PC-3 (cell line): ENCODE data around the gene PTTG2. TPM values are rescaled to one million over a fixed set of nuclear protein-coding genes. Genes with fewer than 3 reads are reported as not detected.

ENCODE experiments used
- ATAC-seq: fragments of 200-7000 bp; cut with Tn5 transposase; 2 replicates; pipeline ENCODE4 v1.9.1; 2020; ENCODE audit warnings: mild to moderate bottlenecking, moderate library complexity
- Bru-seq: library from RNA; stranded (reverse); fragments of 400-500 nt; gene quantifications from one replicate; lab custom pipeline; 2021; lab: Mats Ljungman, UMichigan
- BruChase-seq, 2 experiments: library from RNA; stranded (reverse); fragments of 400-500 nt; gene quantifications; one replicate each; lab custom pipeline; 2021; lab: Mats Ljungman, UMichigan
- BruUV-seq: library from RNA; stranded (reverse); fragments of 400-500 nt; replicated peaks from 2 replicates; lab custom pipeline; 2021; lab: Mats Ljungman, UMichigan
- CTCF ChIA-PET: fragments of 300-600 bp; sonication (Branson Sonifier 250); formaldehyde crosslinking; loops from one replicate; lab custom pipeline; 2022; ENCODE audit warnings: antibody characterized with exemption; lab: Charles Lee
- POLR2A ChIA-PET: fragments of 300-600 bp; sonication (Branson Sonifier 250); formaldehyde crosslinking; loops from one replicate; lab custom pipeline; 2022; ENCODE audit warnings: antibody characterized with exemption; ENCODE audit not compliant: unreplicated experiment; lab: Charles Lee
- DNase-seq: peaks from one replicate; pipeline ENCODE4 v3.0.0-alpha.2; 2015
- H2AFZ ChIP-seq: fragments of 300-600 bp; sonication (generic); 2 replicates; pipeline ENCODE4 v1.6.0; 2016; ENCODE audit warnings: antibody characterized with exemption, low read length
- H3F3A ChIP-seq: fragments of 300-600 bp; sonication (generic); one replicate; pipeline ENCODE4 v1.6.0; 2017; ENCODE audit warnings: antibody characterized with exemption, low read length, control low read depth, mild to moderate bottlenecking; ENCODE audit not compliant: unreplicated experiment
- H3K27ac ChIP-seq: fragments of 300-600 bp; sonication (generic); 2 replicates; pipeline ENCODE4 v1.5.1; 2016; ENCODE audit warnings: mild to moderate bottlenecking, low read length
- H3K27me3 ChIP-seq: fragments of 300-600 bp; sonication (generic); 2 replicates; pipeline ENCODE4 v1.6.1; 2016; ENCODE audit warnings: low read length, mixed read lengths
- H3K36me3 ChIP-seq: fragments of 300-600 bp; sonication (generic); 2 replicates; pipeline ENCODE4 v1.6.1; 2016; ENCODE audit warnings: low read depth, mixed run types, low read length, mixed read lengths
- H3K4me1 ChIP-seq: fragments of 300-600 bp; sonication (generic); 2 replicates; pipeline ENCODE4 v1.5.1; 2016; ENCODE audit warnings: low read length; ENCODE audit not compliant: insufficient read depth
- H3K4me2 ChIP-seq: fragments of 300-600 bp; sonication (generic); 2 replicates; pipeline ENCODE4 v1.6.0; 2016; ENCODE audit warnings: low read length
- H3K4me3 ChIP-seq: fragments of 300-600 bp; sonication (generic); 2 replicates; pipeline ENCODE4 v1.5.1; 2016; ENCODE audit warnings: mild to moderate bottlenecking, low read length, mixed read lengths
- H3K79me2 ChIP-seq: fragments of 300-600 bp; sonication (generic); 2 replicates; pipeline ENCODE4 v1.6.1; 2017; ENCODE audit warnings: low read length, mixed read lengths
- H3K9ac ChIP-seq: fragments of 300-600 bp; sonication (generic); 2 replicates; pipeline ENCODE4 v1.6.0; 2016; ENCODE audit warnings: mild to moderate bottlenecking, low read length
- H3K9me2 ChIP-seq: fragments of 300-600 bp; sonication (generic); replicated peaks from 2 replicates; pipeline ENCODE4 v1.6.1; 2016; ENCODE audit warnings: mixed run types, low read length, mixed read lengths
- H3K9me3 ChIP-seq: fragments of 300-600 bp; sonication (generic); 2 replicates; pipeline ENCODE4 v1.6.1; 2016; ENCODE audit warnings: low read length, mixed read lengths
- H4K20me1 ChIP-seq: fragments of 300-600 bp; sonication (generic); 2 replicates; pipeline ENCODE4 v1.6.1; 2016; ENCODE audit warnings: low read length, mixed read lengths
- EZH2 ChIP-seq: fragments of 300-600 bp; sonication (generic); IDR thresholded peaks from one replicate; pipeline ENCODE4 v1.6.1; 2017; ENCODE audit warnings: antibody characterized with exemption, mild to moderate bottlenecking, low read length; ENCODE audit not compliant: unreplicated experiment
- EZH2phosphoT487 ChIP-seq: fragments of 300-600 bp; sonication (generic); IDR thresholded peaks from 2 replicates; pipeline ENCODE4 v1.6.1; 2018; ENCODE audit warnings: mild to moderate bottlenecking, antibody characterized with exemption, low read length, borderline replicate concordance
- intact Hi-C: fragments of 100-400 bp; cut with micrococcal nuclease; formaldehyde crosslinking; loops from 2 replicates; pipeline ENCODE4 v1.9.0; 2023
- long read RNA-seq: library from polyadenylated mRNA; unstranded; transcript quantifications from one replicate; pipeline ENCODE4 v2.0.0, GENCODE V29; 2021; ENCODE audit not compliant: unreplicated experiment
- total RNA-seq: library from RNA; depleted of rRNA; stranded (reverse); fragments of >200 nt; gene quantifications from 2 replicates; pipeline ENCODE4 v1.2.3, GENCODE V29; 2014; rRNA removed
- TF ChIP-seq, protein P1 (sequence below): fragments of 300-600 bp; sonication (generic); conservative IDR thresholded peaks from 2 replicates; pipeline ENCODE4 v1.5.1; 2017; ENCODE audit warnings: antibody characterized with exemption, low read depth, mild to moderate bottlenecking, low read length

The PTTG2 gene
- not detected in 2 replicates for total RNA-seq
- percentile 26 among the genes with signal in this experiment for Bru-seq, nascent RNA
- not detected for BruChase-seq, experiment 1, labeled RNA remaining after a 6-hour chase
- BruChase-seq, experiment 2, labeled RNA remaining after a 2-hour chase, result percentile 19 among the genes with signal in this experiment
- long read RNA-seq, result 0 reads

DNA sequence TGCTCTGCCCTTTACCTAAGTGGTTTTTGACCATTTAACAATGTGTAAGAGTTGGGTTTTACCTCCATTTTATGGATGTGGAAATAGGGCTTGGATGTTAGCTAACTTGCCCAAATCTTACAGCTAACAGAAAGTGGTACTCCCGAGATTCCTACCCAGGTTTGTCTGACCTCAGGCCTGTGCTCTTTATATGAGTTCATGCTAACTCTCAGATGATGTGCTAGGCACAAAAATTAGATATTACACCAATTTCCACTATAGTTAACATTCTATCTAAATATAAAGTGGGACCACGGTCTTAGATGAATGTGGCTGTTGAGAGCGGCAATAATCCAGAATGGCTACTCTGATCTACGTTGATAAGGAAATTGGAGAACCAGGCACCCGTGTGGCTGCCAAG lies at the start of gene PTTG2:
Gene PTTG2 (plus strand): TSS at position 301 of the 400 bp plus-strand sequence. CDS start 37 bp downstream, at position 338.
- Histone ChIP-seq H3K79me2 (no peaks in the 10 kb centered on the region), H3K4me3 (no peak within 1 kb of the TSS), H3K36me3 (no peaks in the 10 kb centered on the region), H2AFZ (no peak within 1 kb of the TSS), H3K9me2 (no peaks in the 10 kb centered on the region), H3K27ac (no peak within 1 kb of the TSS), H3K4me2 (no peak within 1 kb of the TSS), H4K20me1 (no peaks in the 10 kb centered on the region), H3K9me3 (no peaks in the 10 kb centered on the region), H3K27me3 (no peaks in the 10 kb centered on the region), H3K9ac (no peak within 1 kb of the TSS), H3F3A (no peaks in the 10 kb centered on the region), H3K4me1 (no peaks in the 10 kb centered on the region)
- ATAC-seq, result no peak
- POLR2A ChIA-PET, result no interaction called here
- DNase-seq, result no peak
- CTCF ChIA-PET, result no interaction called here
- intact Hi-C loops, result no loop called here
- no TSS peak for BruUV-seq
- TF ChIP-seq EZH2, result no peak
- TF ChIP-seq EZH2phosphoT487, result no peak
- TF ChIP-seq, protein P1, sequence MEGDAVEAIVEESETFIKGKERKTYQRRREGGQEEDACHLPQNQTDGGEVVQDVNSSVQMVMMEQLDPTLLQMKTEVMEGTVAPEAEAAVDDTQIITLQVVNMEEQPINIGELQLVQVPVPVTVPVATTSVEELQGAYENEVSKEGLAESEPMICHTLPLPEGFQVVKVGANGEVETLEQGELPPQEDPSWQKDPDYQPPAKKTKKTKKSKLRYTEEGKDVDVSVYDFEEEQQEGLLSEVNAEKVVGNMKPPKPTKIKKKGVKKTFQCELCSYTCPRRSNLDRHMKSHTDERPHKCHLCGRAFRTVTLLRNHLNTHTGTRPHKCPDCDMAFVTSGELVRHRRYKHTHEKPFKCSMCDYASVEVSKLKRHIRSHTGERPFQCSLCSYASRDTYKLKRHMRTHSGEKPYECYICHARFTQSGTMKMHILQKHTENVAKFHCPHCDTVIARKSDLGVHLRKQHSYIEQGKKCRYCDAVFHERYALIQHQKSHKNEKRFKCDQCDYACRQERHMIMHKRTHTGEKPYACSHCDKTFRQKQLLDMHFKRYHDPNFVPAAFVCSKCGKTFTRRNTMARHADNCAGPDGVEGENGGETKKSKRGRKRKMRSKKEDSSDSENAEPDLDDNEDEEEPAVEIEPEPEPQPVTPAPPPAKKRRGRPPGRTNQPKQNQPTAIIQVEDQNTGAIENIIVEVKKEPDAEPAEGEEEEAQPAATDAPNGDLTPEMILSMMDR, result no peak

DNA sequence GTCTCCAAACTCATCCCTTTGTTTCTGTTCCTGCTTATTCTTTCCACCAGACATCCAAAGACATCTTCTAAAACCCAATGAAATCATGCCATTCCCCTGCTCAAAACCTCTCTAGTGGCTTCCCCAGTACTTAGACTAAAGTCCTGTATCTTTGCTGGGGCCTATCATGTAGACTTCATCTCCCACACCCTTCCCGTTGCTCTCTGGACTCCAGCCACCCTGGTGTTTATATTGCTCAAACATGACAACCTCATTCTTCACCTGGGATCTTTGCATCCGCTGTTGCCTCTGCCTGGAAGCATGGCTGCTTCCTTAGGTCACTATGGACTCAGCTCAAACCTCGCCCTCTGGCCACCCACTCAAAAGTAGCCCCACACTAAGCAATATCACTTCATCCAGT lies 45.7 kb upstream of the PTTG2 start:
- H4K20me1 ChIP-seq, result no peaks in the 10 kb centered on the region
- no peaks in the 10 kb centered on the region for H3K9me3 ChIP-seq
- no peaks in the 10 kb centered on the region for H3K79me2 ChIP-seq
- H3K9me2 ChIP-seq, result no peaks in the 10 kb centered on the region
- ChIA-PET CTCF (no interaction called here), POLR2A (no interaction called here)
- no TSS peak for BruUV-seq
- DNase-seq (no peak), ATAC-seq (no peak)
- no peak overlapping the region for H3K27ac ChIP-seq
- no peaks in the 10 kb centered on the region for H3K4me1 ChIP-seq
- H3K4me2 ChIP-seq, result no peak overlapping the region
- TF ChIP-seq EZH2 (no peak), EZH2phosphoT487 (no peak)
- TF ChIP-seq, protein P1, result no peak
- H3K36me3 ChIP-seq, result no peaks in the 10 kb centered on the region
- H3K9ac ChIP-seq, result no peak overlapping the region
- H2AFZ ChIP-seq, result no peak overlapping the region
- H3K4me3 ChIP-seq, result no peak overlapping the region
- H3K27me3 ChIP-seq, result no peaks in the 10 kb centered on the region
- intact Hi-C loops, result no loop called here
- no peaks in the 10 kb centered on the region for H3F3A ChIP-seq

DNA sequence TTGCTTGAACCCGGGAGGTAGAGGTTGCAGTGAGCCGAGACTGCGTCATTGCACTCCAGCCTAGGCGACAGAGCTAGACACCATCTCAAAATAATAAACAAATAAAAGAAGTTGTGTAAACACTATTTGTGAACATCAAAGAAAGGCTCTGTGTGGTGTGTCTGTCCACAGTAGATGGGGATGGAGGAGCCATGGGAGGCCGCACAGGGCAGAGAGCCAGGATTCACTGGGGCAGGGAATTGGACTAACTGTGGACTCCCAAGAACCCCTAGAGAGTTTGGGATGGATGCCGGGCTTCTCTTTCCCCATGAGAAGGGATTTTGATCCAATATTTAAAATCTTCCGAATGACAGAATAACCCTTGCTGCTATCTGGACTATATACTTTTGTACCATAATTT lies 42.8 kb upstream of the PTTG2 start:
- no peak overlapping the region for H2AFZ ChIP-seq
- H3K9me3 ChIP-seq, result no peaks in the 10 kb centered on the region
- no peak overlapping the region for H3K9ac ChIP-seq
- no peaks in the 10 kb centered on the region for H3K9me2 ChIP-seq
- ChIA-PET POLR2A (no interaction called here), CTCF (no interaction called here)
- H3K79me2 ChIP-seq, result no peaks in the 10 kb centered on the region
- no peak overlapping the region for H3K27ac ChIP-seq
- no peaks in the 10 kb centered on the region for H4K20me1 ChIP-seq
- intact Hi-C loops, result no loop called here
- H3K27me3 ChIP-seq, result no peaks in the 10 kb centered on the region
- H3F3A ChIP-seq, result no peaks in the 10 kb centered on the region
- H3K4me1 ChIP-seq, result no peaks in the 10 kb centered on the region
- H3K36me3 ChIP-seq, result no peaks in the 10 kb centered on the region
- ATAC-seq, result no peak
- no peak for DNase-seq
- H3K4me2 ChIP-seq, result no peak overlapping the region
- BruUV-seq, result no TSS peak
- no peak overlapping the region for H3K4me3 ChIP-seq
- TF ChIP-seq EZH2 (no peak), EZH2phosphoT487 (no peak)
- TF ChIP-seq, protein P1, result no peak
